Activated CD4-positive, alpha-beta T cell treated with anti-CD3 and anti-CD28 coated beads, Interleukin-2, amount 10 ng/mL, durations not matched to agents 24 days and 14 days (primary cell): ENCODE measurements around the gene ITPR2. TPM values are rescaled to one million over a fixed set of nuclear protein-coding genes. Genes with fewer than 3 reads are reported as not detected.
"Not testable (repeated sequence)": the region's sequence is repeated elsewhere in the genome, so short reads cannot be mapped to it uniquely, and the experiment has no call there.

ENCODE experiments used
- DNase-seq: peaks from one replicate; pipeline ENCODE4 v3.0.0; 2022
- H3K27ac Mint-ChIP-seq: one replicate; pipeline ENCODE4 v1.8.0; 2022; ENCODE audit warnings: mild to moderate bottlenecking, mixed read lengths
- H3K27me3 Mint-ChIP-seq: one replicate; pipeline ENCODE4 v1.8.0; 2022; ENCODE audit warnings: mixed read lengths
- H3K36me3 Mint-ChIP-seq: one replicate; pipeline ENCODE4 v1.8.0; 2022; ENCODE audit warnings: low read depth, mild to moderate bottlenecking, mixed read lengths
- H3K4me1 Mint-ChIP-seq: one replicate; pipeline ENCODE4 v1.8.0; 2021; ENCODE audit warnings: mixed read lengths
- H3K4me3 Mint-ChIP-seq: one replicate; pipeline ENCODE4 v1.8.0; 2022; ENCODE audit warnings: mild to moderate bottlenecking, moderate library complexity, mixed read lengths
- H3K9me3 Mint-ChIP-seq: one replicate; pipeline ENCODE4 v1.8.0; 2021; ENCODE audit warnings: mixed read lengths
- intact Hi-C: fragments of 100-400 bp; cut with micrococcal nuclease; formaldehyde crosslinking; loops from one replicate; pipeline ENCODE4 v1.15.1; 2023
- total RNA-seq: library from RNA; stranded (reverse); gene quantifications from 2 replicates; pipeline ENCODE4 v1.2.3, GENCODE V29; 2022

Gene ITPR2
- total RNA-seq, 1 donor from 2014 or later: 46.0 TPM

GRCh38 chr12:26841085-26841484 is 8.1 kb upstream of the ITPR2 start:
- intact Hi-C loops: no loop called here
- Mint-ChIP-seq H3K4me1 (peaks cover 2% of the 10 kb centered on the region), H3K9me3 (no peaks in the 10 kb centered on the region), H3K27ac (no peak overlapping the region), H3K4me3 (no peak overlapping the region), H3K36me3 (no peaks in the 10 kb centered on the region), H3K27me3 (no peaks in the 10 kb centered on the region)
- DNase-seq: peak; percentile 59

GRCh38 chr12:26839512-26839911 is 6.5 kb upstream of the ITPR2 start:
- intact Hi-C loops: loop anchor here (10.0 kb wide), 1 partner anchor 45 kb away; no protein-coding TSS in a partner anchor
- Mint-ChIP-seq H3K36me3 (no peaks in the 10 kb centered on the region), H3K27me3 (no peaks in the 10 kb centered on the region), H3K9me3 (no peaks in the 10 kb centered on the region), H3K4me3 (no peak overlapping the region), H3K27ac (no peak overlapping the region), H3K4me1 (peaks cover 4% of the 10 kb centered on the region)
- peak; percentile 50 for DNase-seq

- H3K9me3 Mint-ChIP-seq: no peaks in the 10 kb centered on the region
- H3K27me3 Mint-ChIP-seq: no peaks in the 10 kb centered on the region
- peak; percentile 47 for DNase-seq
- H3K4me3 Mint-ChIP-seq: no peak overlapping the region
- H3K27ac Mint-ChIP-seq: no peak overlapping the region
- intact Hi-C loops: loop anchor here (10.0 kb wide), 1 partner anchor 46 kb away; no protein-coding TSS in a partner anchor
- H3K4me1 Mint-ChIP-seq: peaks cover 7% of the 10 kb centered on the region
- H3K36me3 Mint-ChIP-seq: no peaks in the 10 kb centered on the region
Observed at GRCh38 chr12:26838888-26839416, 6.0 kb upstream of the ITPR2 start.

GRCh38 chr12:26836201-26836600 is 3.2 kb upstream of the ITPR2 start:
- Mint-ChIP-seq H3K27ac (no peak overlapping the region), H3K9me3 (no peaks in the 10 kb centered on the region), H3K36me3 (peaks cover 7% of the 10 kb centered on the region), H3K4me3 (no peak overlapping the region), H3K27me3 (no peaks in the 10 kb centered on the region), H3K4me1 (peaks cover 19% of the 10 kb centered on the region)
- DNase-seq: no peak
- intact Hi-C loops: loop anchor here (10.0 kb wide), 1 partner anchor 49 kb away; no protein-coding TSS in a partner anchor

- H3K27me3 Mint-ChIP-seq, H3K4me3 Mint-ChIP-seq, H3K27ac Mint-ChIP-seq, DNase-seq, H3K9me3 Mint-ChIP-seq: not testable (repeated sequence)
- H3K36me3 Mint-ChIP-seq: peaks cover 16% of the 10 kb centered on the region
- H3K4me1 Mint-ChIP-seq: peaks cover 30% of the 10 kb centered on the region
- intact Hi-C loops: loop anchor here (5.0 to 10.0 kb wide), 2 partner anchors 50 to 413 kb away; no protein-coding TSS in a partner anchor
Observed at GRCh38 chr12:26834503-26835060, 1.6 kb upstream of the ITPR2 start.

- H3K27me3 Mint-ChIP-seq: no peaks in the 10 kb centered on the region
- peak overlapping the region; percentile 100 for H3K4me3 Mint-ChIP-seq
- no peaks in the 10 kb centered on the region for H3K9me3 Mint-ChIP-seq
- H3K27ac Mint-ChIP-seq: peak overlapping the region; percentile 83
- H3K36me3 Mint-ChIP-seq: peaks cover 16% of the 10 kb centered on the region
- DNase-seq: peak; percentile 82
- peaks cover 34% of the 10 kb centered on the region for H3K4me1 Mint-ChIP-seq
- intact Hi-C loops: loop anchor here (2.0 to 10.0 kb wide), 4 partner anchors 19 to 413 kb away; partner anchors contain the start of gene TM7SF3
Observed at GRCh38 chr12:26833743-26834490, 923 bp upstream of the ITPR2 start.

GRCh38 chr12:26831951-26832821 is 808 bp downstream of the ITPR2 start:
- intact Hi-C loops: loop anchor here (1.0 to 10.0 kb wide), 7 partner anchors 21 to 878 kb away; partner anchors contain the start of genes FGFR1OP2, MRPS35 and TM7SF3
- Mint-ChIP-seq H3K27ac (peak overlapping the region; percentile 99), H3K36me3 (peaks cover 16% of the 10 kb centered on the region), H3K9me3 (no peaks in the 10 kb centered on the region), H3K4me1 (peaks cover 45% of the 10 kb centered on the region), H3K27me3 (no peaks in the 10 kb centered on the region), H3K4me3 (peak overlapping the region; percentile 100)
- DNase-seq: peak; percentile 91

GRCh38 chr12:26830783-26831551 is 2.0 kb downstream of the ITPR2 start:
- H3K4me1 Mint-ChIP-seq: peaks cover 51% of the 10 kb centered on the region
- no peaks in the 10 kb centered on the region for H3K9me3 Mint-ChIP-seq
- DNase-seq: peak; percentile 61
- intact Hi-C loops: loop anchor here (5.0 to 10.0 kb wide), 2 partner anchors 54 to 416 kb away; no protein-coding TSS in a partner anchor
- peaks cover 22% of the 10 kb centered on the region for H3K36me3 Mint-ChIP-seq
- H3K27ac Mint-ChIP-seq: peak overlapping the region; percentile 39
- H3K4me3 Mint-ChIP-seq: peak overlapping the region; percentile 74
- H3K27me3 Mint-ChIP-seq: no peaks in the 10 kb centered on the region

- Mint-ChIP-seq H3K9me3 (no peaks in the 10 kb centered on the region), H3K4me1 (peaks cover 55% of the 10 kb centered on the region), H3K36me3 (peaks cover 26% of the 10 kb centered on the region), H3K4me3 (peak overlapping the region; percentile 74), H3K27me3 (no peaks in the 10 kb centered on the region), H3K27ac (no peak overlapping the region)
- intact Hi-C loops: loop anchor here (5.0 to 10.0 kb wide), 2 partner anchors 54 to 417 kb away; no protein-coding TSS in a partner anchor
- DNase-seq: no peak
Observed at GRCh38 chr12:26830363-26830762, 2.6 kb downstream of the ITPR2 start.

GRCh38 chr12:26828280-26829073 is 4.5 kb downstream of the ITPR2 start:
- DNase-seq: no peak
- Mint-ChIP-seq H3K36me3 (peaks cover 30% of the 10 kb centered on the region), H3K27me3 (no peaks in the 10 kb centered on the region), H3K9me3 (no peaks in the 10 kb centered on the region), H3K27ac (no peak overlapping the region), H3K4me3 (no peak overlapping the region), H3K4me1 (peaks cover 48% of the 10 kb centered on the region)
- intact Hi-C loops: loop anchor here (1.0 kb wide), 1 partner anchor 20 kb away; no protein-coding TSS in a partner anchor

- intact Hi-C loops: no loop called here
- H3K4me1 Mint-ChIP-seq: peaks cover 45% of the 10 kb centered on the region
Observed at GRCh38 chr12:26826437-26826836, 6.6 kb downstream of the ITPR2 start.

GRCh38 chr12:26825459-26826016 is 7.5 kb downstream of the ITPR2 start:
- intact Hi-C loops: no loop called here
- no peaks in the 10 kb centered on the region for H3K27me3 Mint-ChIP-seq
- peaks cover 3% of the 10 kb centered on the region for H3K9me3 Mint-ChIP-seq
- H3K4me1 Mint-ChIP-seq: peaks cover 40% of the 10 kb centered on the region
- no peak for DNase-seq
- no peak overlapping the region for H3K27ac Mint-ChIP-seq
- H3K4me3 Mint-ChIP-seq: no peak overlapping the region
- H3K36me3 Mint-ChIP-seq: peaks cover 21% of the 10 kb centered on the region

More at GRCh38 chr12:26826437-26826836, 6.6 kb downstream of the ITPR2 start:
- H3K4me3 Mint-ChIP-seq: no peak overlapping the region
- no peaks in the 10 kb centered on the region for H3K9me3 Mint-ChIP-seq
- H3K27me3 Mint-ChIP-seq: no peaks in the 10 kb centered on the region
- H3K27ac Mint-ChIP-seq: no peak overlapping the region
- no peak for DNase-seq
- H3K36me3 Mint-ChIP-seq: peaks cover 23% of the 10 kb centered on the region
